Measurements from ENCODE around the gene TNS4. TPM values are rescaled to one million over a fixed set of nuclear protein-coding genes. Genes with fewer than 3 reads are reported as not detected.

The TNS4 gene
- total and polyA plus RNA-seq, 3 donors from 2014 or later, result 0.09 to 0.16 (median 0.12) TPM

DNA sequence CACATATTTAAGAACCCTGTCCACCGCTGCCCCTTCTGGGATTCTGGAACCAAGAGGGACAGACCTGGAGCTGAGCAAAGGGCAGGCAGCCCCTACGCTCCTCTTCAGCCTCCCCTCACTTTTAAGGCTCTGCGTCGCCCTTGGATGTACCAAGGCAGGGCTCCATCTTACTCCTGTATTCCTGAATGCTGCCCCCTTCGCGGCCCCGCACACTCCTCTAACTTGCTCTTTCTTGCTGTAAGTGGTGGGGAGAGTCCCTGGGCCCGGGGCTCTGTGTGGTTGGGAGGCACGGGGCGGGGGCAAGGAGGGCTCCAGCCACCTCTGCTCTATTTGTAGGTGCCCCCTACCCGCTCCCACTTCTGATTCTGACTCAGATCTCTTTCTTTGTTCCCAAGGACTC lies 1.2 kb downstream of the TNS4 start:
- H3K36me3 ChIP-seq (ENCODE audit: low read depth, missing control alignments), result no peaks in the 10 kb centered on the region
- H3K4me1 ChIP-seq, result peaks cover 4% of the 10 kb centered on the region
- no peak for TF ChIP-seq POLR2A (IDR thresholded peaks at IDR 0.05)
- TF ChIP-seq, protein P1, sequence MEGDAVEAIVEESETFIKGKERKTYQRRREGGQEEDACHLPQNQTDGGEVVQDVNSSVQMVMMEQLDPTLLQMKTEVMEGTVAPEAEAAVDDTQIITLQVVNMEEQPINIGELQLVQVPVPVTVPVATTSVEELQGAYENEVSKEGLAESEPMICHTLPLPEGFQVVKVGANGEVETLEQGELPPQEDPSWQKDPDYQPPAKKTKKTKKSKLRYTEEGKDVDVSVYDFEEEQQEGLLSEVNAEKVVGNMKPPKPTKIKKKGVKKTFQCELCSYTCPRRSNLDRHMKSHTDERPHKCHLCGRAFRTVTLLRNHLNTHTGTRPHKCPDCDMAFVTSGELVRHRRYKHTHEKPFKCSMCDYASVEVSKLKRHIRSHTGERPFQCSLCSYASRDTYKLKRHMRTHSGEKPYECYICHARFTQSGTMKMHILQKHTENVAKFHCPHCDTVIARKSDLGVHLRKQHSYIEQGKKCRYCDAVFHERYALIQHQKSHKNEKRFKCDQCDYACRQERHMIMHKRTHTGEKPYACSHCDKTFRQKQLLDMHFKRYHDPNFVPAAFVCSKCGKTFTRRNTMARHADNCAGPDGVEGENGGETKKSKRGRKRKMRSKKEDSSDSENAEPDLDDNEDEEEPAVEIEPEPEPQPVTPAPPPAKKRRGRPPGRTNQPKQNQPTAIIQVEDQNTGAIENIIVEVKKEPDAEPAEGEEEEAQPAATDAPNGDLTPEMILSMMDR (IDR thresholded peaks at IDR 0.05), result no peak
- no peak for DNase-seq
- H3K27ac ChIP-seq, result no peak overlapping the region
- no peaks in the 10 kb centered on the region for H3K9me3 ChIP-seq
- WGBS, 2 donors, result 86 to 92% methylated on average over 11 of the region's 11 CpGs
- intact Hi-C loops (cut with DNase I; ENCODE audit: low total_unique reads), result no loop called here
- H3K27me3 ChIP-seq, result no peaks in the 10 kb centered on the region
- H3K4me3 ChIP-seq, result no peak overlapping the region

DNA sequence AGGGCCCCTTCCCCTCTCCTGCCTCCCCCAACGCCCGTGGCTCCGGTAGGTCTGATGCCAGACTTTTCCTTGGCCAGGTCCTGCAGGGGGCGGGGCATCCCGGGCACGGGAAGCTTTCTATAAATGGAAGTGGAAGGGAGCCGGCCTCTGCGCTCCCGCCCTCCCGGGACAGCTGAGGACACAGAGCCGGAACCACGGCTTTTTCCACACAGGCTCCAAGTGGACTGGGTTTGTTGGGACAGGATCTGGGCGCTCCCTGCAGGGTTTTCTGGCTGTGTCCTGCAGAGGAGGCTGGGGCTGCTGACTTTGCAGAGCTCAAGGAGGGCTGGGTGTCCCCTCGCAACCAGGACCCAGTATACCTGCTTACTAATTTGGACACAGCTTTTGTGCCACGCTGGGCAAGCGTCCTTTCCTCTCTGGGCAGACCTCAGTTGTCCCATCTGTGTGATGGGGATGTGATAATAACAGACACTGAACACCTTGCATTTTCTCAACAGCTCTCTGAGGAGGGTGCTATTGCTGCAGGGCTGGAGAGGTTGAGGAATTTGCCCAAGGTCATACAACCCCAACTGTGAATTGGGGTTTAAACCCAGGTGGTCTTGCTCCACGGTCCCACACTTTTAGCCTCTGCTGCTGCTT lies 1.8 kb downstream of the TNS4 start:
- no peaks in the 10 kb centered on the region for H3K27me3 ChIP-seq
- peak; percentile 90 for DNase-seq
- H3K27ac ChIP-seq, result peak overlapping the region in 1 of 2 donors; percentile 42
- no peaks in the 10 kb centered on the region for H3K9me3 ChIP-seq
- WGBS, 2 donors, result 20 to 30% methylated on average over 3 to 17 of the region's 17 CpGs
- no peaks in the 10 kb centered on the region for H3K36me3 ChIP-seq (ENCODE audit: low read depth, missing control alignments)
- no peak overlapping the region for H3K4me3 ChIP-seq
- intact Hi-C loops (cut with DNase I; ENCODE audit: low total_unique reads), result no loop called here
- no peak for TF ChIP-seq POLR2A (IDR thresholded peaks at IDR 0.05)
- TF ChIP-seq, protein P1 (IDR thresholded peaks at IDR 0.05), result peak in 1 of 3 experiments; percentile 9
- H3K4me1 ChIP-seq, result peaks cover 4% of the 10 kb centered on the region

DNA sequence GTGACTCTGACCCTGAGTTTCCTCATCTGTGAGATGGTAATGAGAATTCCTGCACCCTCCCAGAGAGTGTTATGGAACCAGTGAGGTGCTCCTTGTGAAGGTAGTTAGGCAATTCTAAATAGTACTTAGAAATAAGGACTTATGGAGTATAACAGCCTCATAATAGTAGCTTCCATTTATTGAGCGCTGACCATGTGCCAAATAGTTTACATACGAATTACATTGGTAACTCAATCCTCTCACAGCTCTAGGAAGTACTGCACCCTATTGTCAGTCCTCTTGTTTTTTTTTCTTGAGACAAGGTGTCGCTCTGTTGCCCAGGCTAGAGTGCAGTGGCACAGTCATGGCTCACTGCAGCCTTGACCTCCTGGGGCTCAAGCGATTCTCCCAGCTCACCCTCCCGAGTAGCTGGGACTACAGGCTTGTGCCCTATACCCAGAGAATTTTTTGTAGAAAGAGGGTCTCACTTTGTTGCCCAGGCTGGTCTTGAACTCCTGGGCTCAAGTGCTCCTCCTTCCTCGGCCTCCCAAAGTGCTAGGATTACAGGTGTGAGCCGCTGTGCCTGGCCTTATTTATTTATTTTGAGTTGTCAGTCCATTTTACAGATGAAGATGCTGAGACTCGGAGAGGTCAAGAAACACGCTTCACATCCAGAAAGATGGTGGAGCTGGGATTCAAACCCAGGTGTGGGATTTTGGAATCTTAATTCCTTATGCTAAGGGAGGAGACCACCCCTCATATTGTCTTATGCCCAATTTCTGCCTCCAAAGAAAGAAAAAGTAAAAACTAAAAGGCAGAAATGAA lies 2.9 kb downstream of the TNS4 start:
- H3K27me3 ChIP-seq, result no peaks in the 10 kb centered on the region
- H3K4me1 ChIP-seq, result peaks cover 4% of the 10 kb centered on the region
- TF ChIP-seq, protein P1 (IDR thresholded peaks at IDR 0.05), result no peak
- no peak for TF ChIP-seq POLR2A (IDR thresholded peaks at IDR 0.05)
- H3K27ac ChIP-seq, result no peak overlapping the region
- no peaks in the 10 kb centered on the region for H3K9me3 ChIP-seq
- no peak for DNase-seq
- H3K4me3 ChIP-seq, result no peak overlapping the region
- intact Hi-C loops (cut with DNase I; ENCODE audit: low total_unique reads), result no loop called here
- no peaks in the 10 kb centered on the region for H3K36me3 ChIP-seq (ENCODE audit: low read depth, missing control alignments)
- 75 to 79% methylated on average over 9 of the region's 9 CpGs for WGBS, 2 donors

DNA sequence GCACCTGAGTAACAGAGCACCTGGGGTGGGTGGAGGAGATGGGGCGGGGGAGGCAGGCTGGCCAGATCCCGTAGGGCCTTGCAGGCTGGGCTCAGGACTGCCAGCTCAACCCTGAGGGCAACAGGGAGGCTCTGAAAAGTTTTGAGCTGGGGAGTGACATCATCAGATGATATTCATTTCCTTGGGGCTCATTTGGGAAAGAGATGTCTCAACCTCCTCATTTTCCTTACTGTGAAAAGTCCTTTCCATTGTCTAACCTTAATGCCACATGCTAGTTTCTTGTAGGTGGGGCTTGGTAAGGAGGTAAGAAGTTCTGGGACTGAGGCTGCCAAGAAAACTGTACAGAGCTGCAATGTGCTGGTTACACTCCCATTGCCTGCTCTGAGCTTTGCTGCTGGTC lies 3.7 kb downstream of the TNS4 start:
- no peak for TF ChIP-seq POLR2A (IDR thresholded peaks at IDR 0.05)
- no peaks in the 10 kb centered on the region for H3K27me3 ChIP-seq
- H3K27ac ChIP-seq, result no peak overlapping the region
- peaks cover 4% of the 10 kb centered on the region for H3K4me1 ChIP-seq
- 76 to 83% methylated on average over 2 of the region's 2 CpGs for WGBS, 2 donors
- DNase-seq, result no peak
- H3K4me3 ChIP-seq, result no peak overlapping the region
- intact Hi-C loops (cut with DNase I; ENCODE audit: low total_unique reads), result no loop called here
- no peaks in the 10 kb centered on the region for H3K9me3 ChIP-seq
- H3K36me3 ChIP-seq (ENCODE audit: low read depth, missing control alignments), result no peaks in the 10 kb centered on the region

DNA sequence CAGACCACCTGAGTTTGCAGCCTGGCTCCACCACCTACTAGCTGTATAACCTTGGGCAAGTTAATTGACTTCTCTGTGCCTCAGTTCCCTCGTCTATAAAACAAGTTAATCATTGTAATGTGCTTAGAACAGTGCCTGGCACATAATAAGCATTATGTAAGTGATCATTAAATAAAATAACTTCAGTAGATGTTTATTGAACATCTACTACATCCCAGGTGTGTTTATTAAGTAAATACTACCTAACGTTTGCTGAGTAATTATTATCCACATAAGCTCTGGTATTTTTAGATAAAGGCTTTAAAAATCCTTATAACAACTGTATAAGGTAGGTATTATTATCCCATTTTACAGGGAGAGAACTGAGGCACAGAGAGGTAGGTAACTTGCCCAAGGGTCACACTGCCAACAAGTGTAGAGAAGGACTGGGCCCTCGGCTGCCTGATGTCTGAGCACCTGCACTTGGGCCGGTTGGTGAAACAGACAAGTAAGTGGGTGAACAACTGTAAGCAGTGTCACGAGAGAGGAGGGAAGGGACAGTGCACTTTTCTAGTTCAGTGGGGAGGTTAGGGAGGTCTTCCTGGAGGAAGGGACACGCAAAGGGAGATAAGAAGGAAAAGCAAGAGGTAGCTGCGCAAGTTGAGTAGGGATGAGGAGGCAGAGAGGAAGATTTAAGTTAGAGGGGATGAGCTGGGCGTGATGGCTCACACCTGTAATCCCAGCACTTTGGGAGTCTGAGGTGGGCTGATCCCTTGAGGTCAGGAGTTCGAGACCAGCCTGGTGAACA lies 4.6 kb downstream of the TNS4 start:
- DNase-seq, result no peak
- Histone ChIP-seq H3K27ac (no peak overlapping the region), H3K9me3 (no peaks in the 10 kb centered on the region), H3K4me1 (peaks cover 4% of the 10 kb centered on the region), H3K27me3 (no peaks in the 10 kb centered on the region), H3K4me3 (no peak overlapping the region), H3K36me3 (ENCODE audit: low read depth, missing control alignments) (no peaks in the 10 kb centered on the region)
- WGBS, 2 donors, result 71 to 72% methylated on average over 8 to 9 of the region's 9 CpGs
- intact Hi-C loops (cut with DNase I; ENCODE audit: low total_unique reads), result no loop called here
- TF ChIP-seq POLR2A (IDR thresholded peaks at IDR 0.05), result no peak
- TF ChIP-seq, protein P1 (IDR thresholded peaks at IDR 0.05), result no peak
